HG03280 (cell line): ENCODE measurements around the gene POLR1G.
"Not testable (repeated sequence)": the region's sequence is repeated elsewhere in the genome, so short reads cannot be mapped to it uniquely, and the experiment has no call there.

Experiments
- ATAC-seq: cut with Tn5 transposase; IDR thresholded peaks from one replicate; pipeline ENCODE4 v1.9.1; 2021; ENCODE audit warnings: mild to moderate bottlenecking, moderate library complexity; ENCODE audit not compliant: unreplicated experiment

The POLR1G gene

GRCh38 chr19:45395821-45396617, 10.4 kb upstream of the POLR1G start:
- no peak for ATAC-seq

DNA sequence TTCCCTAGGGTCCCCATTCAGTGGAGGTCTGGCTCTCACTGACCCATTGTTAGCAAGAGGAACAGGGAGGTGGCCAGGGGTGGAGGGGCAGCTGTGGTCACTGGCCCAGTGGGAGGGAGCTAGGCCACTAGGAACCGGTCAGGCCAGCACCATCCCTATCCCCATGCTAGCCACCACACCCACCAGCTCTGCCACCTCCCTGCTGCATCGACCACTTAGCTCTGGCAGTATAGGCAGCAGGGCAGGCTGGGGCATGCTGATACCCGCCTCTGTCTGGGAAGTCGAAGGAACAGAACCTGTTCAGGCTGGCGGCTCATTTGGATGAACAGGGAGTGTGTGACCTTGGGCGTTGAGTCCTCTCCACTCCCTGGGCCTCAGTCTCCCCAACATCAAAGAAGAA, 6.3 kb upstream of the POLR1G start:
- no peak for ATAC-seq

DNA sequence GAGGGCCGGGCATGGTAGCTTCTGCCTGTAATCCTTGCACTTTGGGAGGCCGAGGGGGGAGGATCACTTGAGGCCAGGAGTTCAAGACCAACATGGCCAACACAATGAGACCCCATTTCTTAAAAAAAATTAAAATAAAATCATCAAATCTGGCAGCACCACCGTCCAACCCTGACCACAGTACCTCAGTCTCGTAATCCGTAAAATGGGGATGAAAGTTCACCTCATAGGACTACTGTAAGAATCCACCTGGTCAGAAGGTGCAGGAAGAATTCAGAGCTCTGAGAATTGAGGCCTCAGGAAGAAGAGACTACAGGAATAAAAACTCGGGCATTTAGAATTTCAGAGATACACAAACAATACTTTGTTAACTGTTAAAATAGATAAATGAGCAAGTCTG, 4.6 kb upstream of the POLR1G start:
- no peak for ATAC-seq

GRCh38 chr19:45402298-45403061, 4.0 kb upstream of the POLR1G start:
- no peak for ATAC-seq

DNA sequence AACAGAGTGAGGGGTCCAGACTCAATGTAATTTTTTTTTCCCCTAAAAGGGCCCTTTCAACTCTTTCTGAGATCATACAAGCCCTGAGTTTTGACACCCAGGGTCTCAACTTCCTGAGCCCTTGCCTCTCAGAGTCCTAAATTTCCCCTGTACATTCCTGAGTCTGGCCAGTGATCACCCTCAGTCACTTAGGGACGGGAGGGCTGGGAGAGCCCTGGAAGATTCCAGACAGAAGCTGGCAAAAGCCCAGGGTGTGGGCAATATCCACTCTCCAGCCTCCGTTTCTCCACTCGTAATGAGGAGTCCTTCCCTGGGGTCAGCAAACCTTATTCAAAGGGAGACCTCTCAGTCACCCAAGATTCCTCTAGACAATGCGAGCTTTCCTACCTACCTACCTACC, 3.2 kb upstream of the POLR1G start:
- no peak for ATAC-seq

GRCh38 chr19:45403781-45404556, 2.5 kb upstream of the POLR1G start:
- no peak for ATAC-seq

GRCh38 chr19:45404557-45405434, 1.6 kb upstream of the POLR1G start, which contains the start of gene PPP1R13L:
TSS of gene PPP1R13L (minus strand) at chr19:45405069. CDS start at chr19:45398318, 6,751 bp downstream.
- peak; percentile 27 for ATAC-seq

DNA sequence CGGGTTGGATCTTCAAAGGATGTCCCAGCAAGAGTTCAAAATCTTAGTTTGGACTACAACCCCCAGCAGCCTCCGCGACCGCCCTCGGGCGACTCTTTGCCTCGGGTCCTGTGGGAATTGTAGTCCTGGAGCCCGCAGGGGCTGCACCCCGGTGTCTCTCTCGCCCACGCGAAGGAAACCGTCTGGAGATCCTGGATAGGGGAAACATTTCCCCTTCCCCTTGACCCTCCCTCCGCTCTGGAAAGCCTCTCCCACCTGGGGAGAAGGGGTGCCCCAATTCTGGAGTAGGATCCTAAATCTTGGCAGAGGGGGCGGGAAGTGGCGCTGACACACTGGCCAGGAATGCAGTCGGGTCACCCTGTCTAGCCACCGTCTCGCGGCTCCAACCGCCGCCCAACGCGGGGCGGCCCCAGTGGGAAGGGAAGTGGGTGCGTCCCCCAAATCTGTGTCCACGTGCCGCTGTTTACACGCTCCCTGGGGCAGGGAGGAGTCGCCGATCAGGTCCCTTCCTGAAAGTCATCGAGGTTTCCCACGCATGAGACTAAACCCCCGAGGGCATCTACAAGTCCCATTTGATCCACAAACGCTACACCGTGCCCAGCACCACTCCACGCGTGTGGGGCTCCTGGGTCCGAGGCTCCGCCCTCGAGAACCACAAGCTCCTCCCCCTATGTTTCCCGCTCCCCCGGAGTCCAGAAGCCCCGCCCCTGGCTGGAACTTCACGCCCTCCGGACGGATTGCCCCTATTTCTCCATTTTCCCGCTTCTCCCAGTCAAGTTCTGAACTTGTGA, 814 bp upstream of the POLR1G start:
- ATAC-seq = peak; percentile 54

DNA sequence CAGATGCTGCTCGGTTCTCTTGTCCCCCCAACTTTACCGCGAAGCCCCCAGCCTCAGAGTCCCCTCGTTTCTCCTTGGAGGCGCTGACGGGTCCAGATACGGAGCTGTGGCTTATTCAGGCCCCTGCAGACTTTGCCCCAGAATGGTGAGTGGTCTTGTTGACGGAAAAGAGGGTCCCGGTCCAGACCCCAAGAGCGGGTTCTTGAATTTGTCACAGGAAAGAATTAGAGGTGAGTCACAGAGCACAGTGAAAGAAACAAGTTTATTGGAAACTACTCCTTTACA, 589 bp downstream of the POLR1G start:
- ATAC-seq = no peak

DNA sequence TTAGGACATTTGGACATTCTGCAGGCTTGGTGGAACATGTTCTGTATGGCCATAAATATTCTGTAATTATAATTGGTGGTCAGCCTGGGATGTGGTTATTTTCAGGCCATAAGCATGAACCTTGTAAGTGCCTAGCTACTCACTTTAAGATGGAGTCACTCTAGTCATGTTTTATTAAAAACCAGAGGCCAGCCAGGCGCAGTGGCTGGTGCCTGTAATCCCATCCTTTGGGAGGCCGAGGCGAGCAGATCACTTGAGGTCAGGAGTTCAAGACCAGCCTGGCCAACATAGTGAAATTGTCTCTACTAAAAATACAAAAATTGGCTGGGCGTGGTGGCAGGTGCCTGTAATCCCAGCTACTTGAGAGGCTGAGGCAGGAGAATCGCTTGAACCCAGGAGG, 1.1 kb downstream of the POLR1G start:
- ATAC-seq = not testable (repeated sequence)

DNA sequence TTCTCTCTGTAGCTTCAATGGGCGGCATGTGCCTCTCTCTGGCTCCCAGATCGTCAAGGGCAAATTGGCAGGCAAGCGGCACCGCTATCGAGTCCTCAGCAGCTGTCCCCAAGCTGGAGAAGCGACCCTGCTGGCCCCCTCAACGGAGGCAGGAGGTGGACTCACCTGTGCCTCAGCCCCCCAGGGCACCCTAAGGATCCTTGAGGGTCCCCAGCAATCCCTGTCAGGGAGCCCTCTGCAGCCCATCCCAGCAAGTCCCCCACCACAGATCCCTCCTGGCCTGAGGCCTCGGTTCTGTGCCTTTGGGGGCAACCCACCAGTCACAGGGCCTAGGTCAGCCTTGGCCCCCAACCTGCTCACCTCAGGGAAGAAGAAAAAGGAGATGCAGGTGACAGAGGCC, 1.7 kb downstream of the POLR1G start:
- ATAC-seq = no peak

- no peak for ATAC-seq
Measured at GRCh38 chr19:45408830-45409556, 2.5 kb downstream of the POLR1G start.

- no peak for ATAC-seq
Measured at GRCh38 chr19:45409557-45409920, 3.1 kb downstream of the POLR1G start.

GRCh38 chr19:45410330-45410729, 3.9 kb downstream of the POLR1G start:
- not testable (repeated sequence) for ATAC-seq

- no peak for ATAC-seq
Measured at GRCh38 chr19:45413497-45413896, 7.1 kb downstream of the POLR1G start.

DNA sequence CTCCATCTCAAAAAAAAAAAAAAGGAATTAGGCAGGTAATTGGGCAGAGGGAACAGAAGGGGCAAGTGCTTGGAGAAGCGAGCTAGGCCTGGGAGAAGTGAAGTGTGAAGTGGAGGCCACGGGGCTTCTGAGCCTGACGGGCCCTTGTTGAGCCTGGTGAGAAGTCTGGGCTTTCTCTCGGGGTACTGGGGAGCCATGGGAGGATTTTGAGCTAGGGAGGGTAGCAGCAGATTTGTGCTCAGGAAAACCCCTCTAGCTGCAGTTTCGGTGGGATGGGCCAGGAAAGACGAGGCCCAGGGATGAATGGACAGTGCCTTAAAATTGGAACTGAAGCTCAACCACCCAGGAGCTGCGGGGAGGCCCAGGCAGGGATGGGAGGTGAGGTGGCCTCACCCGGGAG, 8.0 kb downstream of the POLR1G start:
- ATAC-seq = no peak

GRCh38 chr19:45417151-45417550, 10.7 kb downstream of the POLR1G start:
- no peak for ATAC-seq

GRCh38 chr19:45418802-45419201, 12.4 kb downstream of the POLR1G start:
- ATAC-seq = no peak

DNA sequence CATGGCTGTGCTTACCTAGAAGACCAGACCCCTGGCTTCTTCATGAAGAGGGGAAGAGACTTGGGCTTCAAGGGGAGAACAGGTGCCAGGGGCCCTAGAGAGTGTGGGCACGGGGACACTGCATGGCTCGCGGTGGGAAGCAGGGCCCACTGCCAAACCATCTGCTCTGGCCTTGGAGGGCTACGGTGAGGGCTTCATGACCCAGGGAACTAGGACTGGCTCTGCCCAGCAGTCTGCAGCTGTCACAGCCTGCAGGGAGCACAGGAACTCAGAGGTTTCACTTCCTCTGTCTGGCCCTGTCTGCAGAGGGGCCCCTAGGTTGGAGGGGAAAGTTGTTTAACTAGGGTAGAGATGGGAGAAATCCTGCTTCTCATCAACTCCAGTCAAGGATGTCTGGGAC, 13.0 kb downstream of the POLR1G start:
- ATAC-seq = peak; percentile 38
